HG03039 (cell line): ENCODE measurements around the gene AKR7A3.
"Not testable (repeated sequence)": the region's sequence is repeated elsewhere in the genome, so short reads cannot be mapped to it uniquely, and the experiment has no call there.

Experiments used
- ATAC-seq: cut with Tn5 transposase; IDR thresholded peaks from one replicate; pipeline ENCODE4 v1.9.1; 2021; ENCODE audit warnings: mild to moderate bottlenecking, moderate library complexity; ENCODE audit not compliant: unreplicated experiment

Gene AKR7A3

GRCh38 chr1:19288324-19289241, at the start of gene AKR7A3:
TSS of gene AKR7A3 (minus strand) at chr1:19288770. CDS start at chr1:19288709, 61 bp downstream.
- not testable (repeated sequence) for ATAC-seq

DNA sequence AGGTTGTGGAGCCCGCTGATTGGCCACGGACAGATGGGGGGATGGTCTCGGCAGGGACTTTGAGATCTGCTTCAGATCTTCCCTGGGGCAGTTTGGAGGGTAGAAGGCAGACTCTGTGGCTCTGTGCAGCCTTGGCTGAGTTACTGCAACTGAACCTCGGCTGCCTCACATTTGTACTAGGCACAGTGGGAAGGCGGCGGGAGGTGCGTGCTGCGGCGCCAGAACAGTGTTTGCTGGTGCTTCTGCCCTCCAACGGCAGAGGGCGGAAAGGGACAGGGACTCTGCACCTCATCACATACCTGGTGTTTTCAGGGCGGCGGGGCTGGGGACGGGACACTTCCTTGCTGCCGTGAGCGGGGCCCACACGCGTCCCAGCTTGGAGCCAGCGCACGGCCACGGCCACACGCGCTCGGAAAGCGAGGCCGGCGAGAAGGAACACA, 49.8 kb upstream of the AKR7A3 start:
- no peak for ATAC-seq

- no peak for ATAC-seq
These were observed 48.7 kb upstream of the AKR7A3 start for GRCh38 chr1:19337289-19337688.

GRCh38 chr1:19336543-19336942, 48.0 kb upstream of the AKR7A3 start:
- no peak for ATAC-seq

DNA sequence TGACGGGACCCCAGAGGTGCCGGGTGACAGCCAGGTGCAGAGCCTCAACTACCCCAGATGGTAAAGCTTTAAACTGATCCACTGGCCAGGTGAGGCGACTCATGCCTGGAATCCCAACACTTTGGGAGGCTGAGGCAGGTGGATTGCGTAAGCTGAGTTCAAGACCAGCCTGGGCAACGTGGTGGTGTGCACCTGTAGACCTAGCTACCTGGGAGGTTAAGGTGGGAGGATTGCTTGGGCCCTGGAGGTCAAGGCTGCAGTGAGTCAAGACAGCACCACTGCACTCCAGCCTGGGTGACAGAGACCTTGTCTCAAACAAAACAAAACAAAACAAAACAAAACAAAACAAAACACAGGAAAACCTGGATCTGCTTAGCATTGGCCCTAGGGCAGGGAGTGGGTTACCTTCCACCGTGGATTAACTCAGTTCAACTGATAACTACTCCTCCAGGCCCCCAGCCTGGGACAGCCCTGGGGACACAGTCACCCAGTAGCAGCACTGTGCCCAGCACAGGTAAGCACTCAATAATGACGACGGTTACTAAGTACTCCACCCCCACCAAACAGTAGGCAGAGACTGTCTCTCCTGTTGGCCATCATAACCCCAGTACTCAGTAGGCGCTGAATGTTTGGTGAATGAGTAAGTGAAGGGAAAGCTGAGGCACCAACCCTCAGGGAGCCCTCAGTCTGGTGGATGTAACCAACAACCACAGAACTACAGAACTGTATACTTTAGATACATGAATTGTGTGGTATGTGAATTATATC, 45.2 kb upstream of the AKR7A3 start:
- ATAC-seq: no peak

GRCh38 chr1:19332832-19333231, 44.3 kb upstream of the AKR7A3 start:
- ATAC-seq: no peak

- ATAC-seq: no peak
These were observed 42.8 kb upstream of the AKR7A3 start for GRCh38 chr1:19331262-19331878.

- no peak for ATAC-seq
These were observed 42.0 kb upstream of the AKR7A3 start for GRCh38 chr1:19330449-19331135.

- ATAC-seq: no peak
These were observed 41.0 kb upstream of the AKR7A3 start for GRCh38 chr1:19329611-19330010.

DNA sequence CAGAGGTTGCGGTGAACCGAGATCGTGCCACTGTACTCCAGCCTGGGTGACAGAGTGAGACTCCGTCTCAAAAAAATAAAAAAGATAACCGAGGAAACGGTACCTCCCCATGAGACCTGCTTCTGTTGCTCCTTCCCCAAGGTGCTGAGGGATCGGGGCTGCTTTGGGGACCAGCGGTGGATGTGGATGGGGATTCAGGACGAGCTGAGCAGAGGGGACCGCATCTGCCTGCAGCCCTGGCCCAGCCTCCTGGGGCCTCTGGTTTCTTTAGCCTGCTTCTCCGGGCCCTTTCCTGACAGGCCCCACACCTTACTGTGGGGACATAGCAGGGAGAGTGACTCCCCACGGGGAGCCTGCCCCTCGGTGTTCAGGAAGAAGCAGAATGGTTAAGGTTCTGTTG, 40.6 kb upstream of the AKR7A3 start:
- no peak for ATAC-seq

DNA sequence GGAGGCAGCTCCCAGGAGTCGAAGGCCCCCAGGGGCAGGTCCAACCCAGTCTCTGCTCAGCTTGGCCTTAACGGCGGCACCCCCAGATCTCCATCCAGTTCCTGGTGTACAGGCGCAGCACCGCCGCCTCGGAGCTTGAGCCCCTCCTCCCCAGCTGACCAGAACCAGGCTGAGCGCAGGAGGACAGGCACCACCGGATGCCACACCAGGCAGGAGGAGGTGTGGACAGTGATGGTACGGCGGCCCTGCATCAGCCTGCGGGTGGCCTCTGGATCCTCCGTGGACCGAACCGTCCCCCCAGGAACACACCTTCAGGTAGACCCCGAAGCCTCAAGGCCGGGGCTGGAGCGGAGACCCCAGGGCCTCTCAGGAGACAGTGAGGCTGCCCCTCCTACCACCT, 39.9 kb upstream of the AKR7A3 start:
- no peak for ATAC-seq

GRCh38 chr1:19327736-19328135, 39.2 kb upstream of the AKR7A3 start:
- ATAC-seq: no peak

- no peak for ATAC-seq
These were observed 38.7 kb upstream of the AKR7A3 start for GRCh38 chr1:19327301-19327700.

DNA sequence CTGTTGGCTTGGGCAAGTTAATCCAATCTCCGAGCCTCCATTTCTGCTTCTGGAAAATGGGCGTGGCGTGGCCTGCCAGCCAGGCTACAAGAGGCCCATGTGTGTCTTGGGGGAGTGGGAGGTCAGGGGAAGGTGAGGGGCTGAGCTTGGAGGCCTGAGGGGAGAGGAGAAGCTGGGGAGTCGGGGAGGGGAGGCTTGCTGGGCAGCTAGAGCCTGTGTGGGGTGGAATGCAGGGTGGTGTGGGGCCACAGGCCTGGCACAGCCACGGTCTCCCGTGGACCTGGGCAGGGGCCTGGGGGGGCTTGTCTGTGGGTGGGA, 38.1 kb upstream of the AKR7A3 start:
- no peak for ATAC-seq

DNA sequence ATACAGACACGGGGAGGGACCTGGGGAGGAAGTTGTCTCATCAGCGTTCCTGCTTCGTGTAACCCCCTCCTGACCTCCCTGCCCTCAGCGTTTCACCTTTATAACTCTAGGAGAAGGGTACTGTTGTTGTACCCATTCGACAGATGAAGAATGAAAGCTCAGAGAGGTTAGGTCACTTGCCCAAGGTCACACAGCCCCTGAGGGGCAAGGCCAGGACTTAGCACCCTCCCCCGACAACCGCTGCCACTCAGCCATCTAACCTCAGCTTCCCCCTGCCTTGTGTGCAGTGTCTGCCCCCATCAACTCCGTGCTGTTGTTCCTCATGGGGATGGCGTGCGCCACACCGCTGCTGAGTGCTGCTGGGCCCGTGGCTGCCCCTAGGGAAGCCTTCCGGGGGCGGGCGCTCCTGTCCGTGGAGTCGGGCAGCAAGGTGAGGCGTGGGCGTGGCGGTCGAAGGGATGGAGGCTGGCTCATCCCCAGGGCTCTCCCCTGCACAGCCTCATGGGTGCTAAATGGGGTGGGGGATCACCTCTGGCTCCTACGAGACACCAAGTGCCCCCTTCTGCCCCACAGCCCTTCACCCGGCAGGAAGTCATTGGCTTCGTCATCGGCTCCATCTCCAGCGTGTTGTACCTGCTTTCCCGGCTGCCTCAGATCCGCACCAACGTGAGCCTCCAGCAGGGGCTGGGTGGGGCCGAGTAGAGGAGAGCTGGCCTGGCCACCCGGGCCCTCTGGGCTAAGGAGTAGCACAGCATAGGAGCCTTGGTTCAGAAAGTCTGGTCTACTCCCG, 37.6 kb upstream of the AKR7A3 start:
- no peak for ATAC-seq

- no peak for ATAC-seq
These were observed 36.9 kb upstream of the AKR7A3 start for GRCh38 chr1:19325368-19325957.

- ATAC-seq: no peak
These were observed 36.1 kb upstream of the AKR7A3 start for GRCh38 chr1:19324665-19324990.

GRCh38 chr1:19323987-19324664, 35.6 kb upstream of the AKR7A3 start:
- no peak for ATAC-seq

- no peak for ATAC-seq
These were observed 33.9 kb upstream of the AKR7A3 start for GRCh38 chr1:19322481-19322880.
